ENCODE measurements around the gene MADD. TPM values are rescaled to one million over a fixed set of nuclear protein-coding genes. Genes with fewer than 3 reads are reported as not detected.

The MADD gene
- total RNA-seq (2021) = 36.9 and 41.0 TPM in 2 replicates
- long read RNA-seq, full-length matches to known transcripts = 4 of 46 reads
- long read RNA-seq, partial matches to known transcripts = 16 of 46 reads
- long read RNA-seq, other reads (novel, unspliced or antisense) = 26 of 46 reads

GRCh38 chr11:47269829-47270305 is at the start of gene MADD:
Gene MADD (plus strand): TSS chr11:47270133.
- Histone ChIP-seq H2AFZ (ENCODE audit: low read length) (no peak within 1 kb of the TSS), H3K4ac (ENCODE audit: low read depth, low read length) (no peak within 1 kb of the TSS), H4K8ac (replicated peaks; ENCODE audit: insufficient read length, low read depth, low read length) (no peak within 1 kb of the TSS), H3K4me1 (ENCODE audit: insufficient read depth, low read length) (peaks cover 7% of the 10 kb centered on the region; the same call in 1 of the 2 replicates), H3T11ph (ENCODE audit: low read length) (no peak within 1 kb of the TSS), H3K27me3 (ENCODE audit: insufficient read depth, low read length) (no peaks in the 10 kb centered on the region), H4K20me1 (ENCODE audit: control insufficient read depth, insufficient read depth, insufficient read length) (no peaks in the 10 kb centered on the region), H2BK12ac (ENCODE audit: insufficient read length, low read depth, low read length) (no peak within 1 kb of the TSS), H4K5ac (ENCODE audit: insufficient read length, low read depth, low read length) (no peak within 1 kb of the TSS), H3K56ac (ENCODE audit: insufficient read length, low read depth, low read length) (no peak within 1 kb of the TSS), H2BK120ac (ENCODE audit: low read depth, low read length, poor library complexity, severe bottlenecking) (no peak within 1 kb of the TSS), H3K23me2 (ENCODE audit: insufficient read length, low read depth, low read length, poor library complexity, severe bottlenecking) (peaks cover 13% of the 10 kb centered on the region), H3K23ac (ENCODE audit: insufficient read length, low read depth, low read length) (no peak within 1 kb of the TSS), H3K9ac (ENCODE audit: extremely low read depth, insufficient read length, low read length) (peak within 1 kb of the TSS; percentile 63), H2AK5ac (ENCODE audit: insufficient read length, low read length) (no peak within 1 kb of the TSS), H2BK15ac (ENCODE audit: low read depth, low read length) (no peak within 1 kb of the TSS), H3K79me1 (ENCODE audit: insufficient read depth, low read depth, low read length, poor library complexity, severe bottlenecking) (no peaks in the 10 kb centered on the region), H2BK5ac (ENCODE audit: insufficient read length, low read length) (no peak within 1 kb of the TSS), H2BK20ac (ENCODE audit: low read depth, low read length, poor library complexity, severe bottlenecking) (no peak within 1 kb of the TSS), H3K27ac (ENCODE audit: insufficient read length, low read depth, low read length) (peak within 1 kb of the TSS; percentile 30), H3K9me3 (ENCODE audit: control insufficient read depth, low read depth, low read length) (no peaks in the 10 kb centered on the region), H3K18ac (ENCODE audit: insufficient read length, low read depth, low read length) (peak within 1 kb of the TSS; percentile 45), H3K14ac (ENCODE audit: insufficient read depth, low read length) (peak within 1 kb of the TSS; percentile 82), H3K4me2 (ENCODE audit: insufficient read depth, insufficient read length, low read length) (peak within 1 kb of the TSS; percentile 99), H4K91ac (ENCODE audit: insufficient read length, low read depth, low read length) (no peak within 1 kb of the TSS), H3K79me2 (ENCODE audit: insufficient read depth, low read length) (peaks cover 12% of the 10 kb centered on the region; the same call in 1 of the 2 replicates)
- peaks cover 7 to 12% (median 9%) of the 10 kb centered on the region in 3 experiments; a peak in 6 of 7 replicates for H3K36me3 Mint-ChIP-seq (ENCODE audit: insufficient read depth in 1 of 3, low read depth in 3 of 3)
- DNase-seq = peak; percentile 76
- WGBS (ENCODE audit: extremely low coverage, insufficient read length, low lambda C conversion rate) = no CpG with 5 or more reads among the region's 57 CpGs
- H3K4me1 Mint-ChIP-seq = peaks cover 40 to 41% of the 10 kb centered on the region in 2 experiments
- TF ChIP-seq, protein P1, sequence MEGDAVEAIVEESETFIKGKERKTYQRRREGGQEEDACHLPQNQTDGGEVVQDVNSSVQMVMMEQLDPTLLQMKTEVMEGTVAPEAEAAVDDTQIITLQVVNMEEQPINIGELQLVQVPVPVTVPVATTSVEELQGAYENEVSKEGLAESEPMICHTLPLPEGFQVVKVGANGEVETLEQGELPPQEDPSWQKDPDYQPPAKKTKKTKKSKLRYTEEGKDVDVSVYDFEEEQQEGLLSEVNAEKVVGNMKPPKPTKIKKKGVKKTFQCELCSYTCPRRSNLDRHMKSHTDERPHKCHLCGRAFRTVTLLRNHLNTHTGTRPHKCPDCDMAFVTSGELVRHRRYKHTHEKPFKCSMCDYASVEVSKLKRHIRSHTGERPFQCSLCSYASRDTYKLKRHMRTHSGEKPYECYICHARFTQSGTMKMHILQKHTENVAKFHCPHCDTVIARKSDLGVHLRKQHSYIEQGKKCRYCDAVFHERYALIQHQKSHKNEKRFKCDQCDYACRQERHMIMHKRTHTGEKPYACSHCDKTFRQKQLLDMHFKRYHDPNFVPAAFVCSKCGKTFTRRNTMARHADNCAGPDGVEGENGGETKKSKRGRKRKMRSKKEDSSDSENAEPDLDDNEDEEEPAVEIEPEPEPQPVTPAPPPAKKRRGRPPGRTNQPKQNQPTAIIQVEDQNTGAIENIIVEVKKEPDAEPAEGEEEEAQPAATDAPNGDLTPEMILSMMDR (conservative IDR thresholded peaks at IDR 0.05) = no peak
- H3K4me3 Mint-ChIP-seq = peak within 1 kb of the TSS; percentile 84 to 91
- peak within 1 kb of the TSS; percentile 80 to 98 (median 97) for H3K27ac Mint-ChIP-seq
- no peaks in the 10 kb centered on the region for H3K9me3 Mint-ChIP-seq
- H3K27me3 Mint-ChIP-seq (ENCODE audit: low read depth) = no peaks in the 10 kb centered on the region
